ENCODE results near the gene TP53AIP1. TPM values are rescaled to one million over a fixed set of nuclear protein-coding genes. Genes with fewer than 3 reads are reported as not detected.

The TP53AIP1 gene
- total RNA-seq, 3 donors from 2014 or later: 0.25 to 0.55 (median 0.36) TPM

GRCh38 chr11:128940603-128941002, 2.1 kb downstream of the TP53AIP1 start:
- ATAC-seq (no peak), DNase-seq (no peak)
- intact Hi-C loops (cut with DNase I, micrococcal nuclease): no loop called here

GRCh38 chr11:128940156-128940555, 2.5 kb downstream of the TP53AIP1 start:
- DNase-seq (no peak), ATAC-seq (no peak)
- intact Hi-C loops (cut with DNase I, micrococcal nuclease): no loop called here
- Histone ChIP-seq H3K4me1 (ENCODE audit: low read depth) (no peaks in the 10 kb centered on the region), H3K4me3 (no peak overlapping the region), H3K9me3 (no peaks in the 10 kb centered on the region), H3K36me3 (ENCODE audit: low read depth) (no peaks in the 10 kb centered on the region)
- no peak for TF ChIP-seq CTCF (IDR thresholded peaks at IDR 0.05)

More at GRCh38 chr11:128940603-128941002, 2.1 kb downstream of the TP53AIP1 start:
- H3K36me3 ChIP-seq (ENCODE audit: low read depth): no peaks in the 10 kb centered on the region
- H3K4me1 ChIP-seq (ENCODE audit: low read depth): no peaks in the 10 kb centered on the region
- no peak overlapping the region for H3K4me3 ChIP-seq
- H3K9me3 ChIP-seq: no peaks in the 10 kb centered on the region
- TF ChIP-seq CTCF (IDR thresholded peaks at IDR 0.05): no peak

GRCh38 chr11:128939591-128939990, 3.1 kb downstream of the TP53AIP1 start:
- Histone ChIP-seq H3K36me3 (ENCODE audit: low read depth) (no peaks in the 10 kb centered on the region), H3K4me1 (ENCODE audit: low read depth) (no peaks in the 10 kb centered on the region), H3K4me3 (no peak overlapping the region), H3K9me3 (no peaks in the 10 kb centered on the region)
- intact Hi-C loops (cut with DNase I, micrococcal nuclease): no loop called here
- TF ChIP-seq CTCF (IDR thresholded peaks at IDR 0.05): no peak
- ATAC-seq: no peak
- no peak for DNase-seq

- intact Hi-C loops (cut with DNase I, micrococcal nuclease): no loop called here
- Histone ChIP-seq H3K4me3 (no peak overlapping the region), H3K9me3 (no peaks in the 10 kb centered on the region), H3K36me3 (ENCODE audit: low read depth) (no peaks in the 10 kb centered on the region), H3K4me1 (ENCODE audit: low read depth) (no peaks in the 10 kb centered on the region)
- no peak for DNase-seq
- TF ChIP-seq CTCF (IDR thresholded peaks at IDR 0.05): no peak
- ATAC-seq: no peak
Observed at GRCh38 chr11:128938156-128938885, 4.3 kb downstream of the TP53AIP1 start.

GRCh38 chr11:128937480-128937879, 5.2 kb downstream of the TP53AIP1 start:
- Histone ChIP-seq H3K9me3 (no peaks in the 10 kb centered on the region), H3K4me3 (no peak overlapping the region), H3K36me3 (ENCODE audit: low read depth) (no peaks in the 10 kb centered on the region), H3K4me1 (ENCODE audit: low read depth) (no peaks in the 10 kb centered on the region)
- DNase-seq: no peak
- intact Hi-C loops (cut with DNase I, micrococcal nuclease): no loop called here
- no peak for ATAC-seq
- TF ChIP-seq CTCF (IDR thresholded peaks at IDR 0.05): no peak
